Astrocyte (in vitro differentiated cells and primary cell): ENCODE measurements around the gene TRMU.

Source experiments
- EZH2 ChIP-seq: IDR thresholded peaks from 2 replicates; pipeline ENCODE4 v1.6.1; 2012; ENCODE audit warnings: mild to moderate bottlenecking, low read length, inconsistent platforms; ENCODE audit not compliant: insufficient read depth
- TF ChIP-seq, protein P1 (sequence below): IDR thresholded peaks from 2 replicates; pipeline ENCODE4 v1.5.1; 2011; ENCODE audit warnings: low read depth, mild to moderate bottlenecking, inconsistent platforms, low read length, moderate library complexity; ENCODE audit not compliant: insufficient read depth

DNA sequence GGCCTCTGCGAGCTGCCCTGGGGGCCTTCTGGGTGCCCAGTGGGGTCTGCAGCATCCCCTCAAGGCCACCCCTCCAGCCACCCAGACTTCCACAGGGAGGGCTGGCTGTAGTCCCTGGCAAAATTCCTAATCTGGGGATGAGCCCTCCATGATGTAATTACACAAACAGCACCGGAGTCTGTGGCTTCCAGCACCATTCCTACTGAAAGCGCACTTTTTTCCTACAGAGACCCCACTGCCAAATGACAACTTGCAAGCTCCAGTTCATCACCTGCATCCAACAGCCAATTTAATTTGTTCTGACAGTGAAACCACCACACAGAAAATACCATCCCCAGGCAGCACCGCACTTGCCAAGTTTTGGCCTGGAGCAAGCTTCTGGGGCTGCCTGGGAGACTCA, 70.4 kb downstream of the TRMU start:
- TF ChIP-seq, protein P1, sequence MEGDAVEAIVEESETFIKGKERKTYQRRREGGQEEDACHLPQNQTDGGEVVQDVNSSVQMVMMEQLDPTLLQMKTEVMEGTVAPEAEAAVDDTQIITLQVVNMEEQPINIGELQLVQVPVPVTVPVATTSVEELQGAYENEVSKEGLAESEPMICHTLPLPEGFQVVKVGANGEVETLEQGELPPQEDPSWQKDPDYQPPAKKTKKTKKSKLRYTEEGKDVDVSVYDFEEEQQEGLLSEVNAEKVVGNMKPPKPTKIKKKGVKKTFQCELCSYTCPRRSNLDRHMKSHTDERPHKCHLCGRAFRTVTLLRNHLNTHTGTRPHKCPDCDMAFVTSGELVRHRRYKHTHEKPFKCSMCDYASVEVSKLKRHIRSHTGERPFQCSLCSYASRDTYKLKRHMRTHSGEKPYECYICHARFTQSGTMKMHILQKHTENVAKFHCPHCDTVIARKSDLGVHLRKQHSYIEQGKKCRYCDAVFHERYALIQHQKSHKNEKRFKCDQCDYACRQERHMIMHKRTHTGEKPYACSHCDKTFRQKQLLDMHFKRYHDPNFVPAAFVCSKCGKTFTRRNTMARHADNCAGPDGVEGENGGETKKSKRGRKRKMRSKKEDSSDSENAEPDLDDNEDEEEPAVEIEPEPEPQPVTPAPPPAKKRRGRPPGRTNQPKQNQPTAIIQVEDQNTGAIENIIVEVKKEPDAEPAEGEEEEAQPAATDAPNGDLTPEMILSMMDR: no peak
- TF ChIP-seq EZH2: no peak
